AG04450 (cell line): ENCODE measurements around the gene SUMO1. TPM values are rescaled to one million over a fixed set of nuclear protein-coding genes. Genes with fewer than 3 reads are reported as not detected.

Source experiments
- CTCF ChIA-PET: fragments of 300-600, 350-600 bp; formaldehyde crosslinking; extraction: SDS; loops from one replicate; lab custom pipeline; 2022; ENCODE audit warnings: antibody characterized with exemption, inconsistent platforms; lab: Charles Lee
- POLR2A ChIA-PET: fragments of 350-600 bp; formaldehyde crosslinking; extraction: SDS; loops from one replicate; lab custom pipeline; 2021; ENCODE audit warnings: antibody characterized with exemption, inconsistent platforms; lab: Yijun Ruan, JAX
- DNase-seq: peaks from one replicate; pipeline ENCODE4 v3.0.0-alpha.2; 2011; ENCODE audit warnings: low read depth, low spot score
- H3K27ac ChIP-seq: one replicate; pipeline ENCODE4 v1.5.1; 2012; ENCODE audit warnings: low read depth, low read length, control low read depth
- H3K27me3 ChIP-seq: one replicate; pipeline ENCODE4 v1.6.0; 2012; ENCODE audit warnings: low read length; ENCODE audit not compliant: control insufficient read depth, insufficient read depth
- H3K4me3 ChIP-seq: 2 replicates; pipeline ENCODE4 v1.5.1; 2011; ENCODE audit warnings: mild to moderate bottlenecking, low read depth, low read length, control low read depth
- H3K9me3 ChIP-seq: 2 replicates; pipeline ENCODE4 v1.5.1; 2012; ENCODE audit warnings: low read length; ENCODE audit not compliant: control insufficient read depth, insufficient read depth
- polyA plus RNA-seq: library from polyadenylated mRNA; depleted of rRNA; stranded (reverse); fragments of >200 nt; gene quantifications from 2 replicates; pipeline ENCODE4 v1.2.3, GENCODE V29; 2011
- TF ChIP-seq, protein P1 (sequence below): IDR thresholded peaks from 2 replicates; pipeline ENCODE4 v1.5.1; 2011; ENCODE audit warnings: low read depth, low read length, control low read depth, inconsistent platforms

Gene SUMO1
- polyA plus RNA-seq, 1 experiment = 192 TPM

DNA sequence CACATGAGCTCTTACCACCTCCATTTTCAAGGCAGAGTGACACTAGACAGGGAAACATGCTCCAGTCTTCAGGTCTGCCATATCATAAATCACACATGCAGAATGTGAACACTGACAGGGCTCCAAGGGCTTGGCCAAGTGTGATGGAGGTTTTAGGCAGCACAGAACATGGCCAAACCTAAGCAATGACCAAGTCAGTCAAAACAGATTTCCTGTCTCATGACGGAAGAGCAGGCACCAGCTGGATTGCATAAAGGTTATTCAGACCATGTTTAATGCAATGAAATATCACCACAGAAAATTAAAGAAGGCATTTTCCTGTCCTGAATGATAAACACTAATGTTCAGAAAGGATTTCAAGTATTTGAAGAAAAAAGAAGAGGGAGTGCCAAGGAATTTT is 72.5 kb downstream of the SUMO1 start:
- TF ChIP-seq, protein P1, sequence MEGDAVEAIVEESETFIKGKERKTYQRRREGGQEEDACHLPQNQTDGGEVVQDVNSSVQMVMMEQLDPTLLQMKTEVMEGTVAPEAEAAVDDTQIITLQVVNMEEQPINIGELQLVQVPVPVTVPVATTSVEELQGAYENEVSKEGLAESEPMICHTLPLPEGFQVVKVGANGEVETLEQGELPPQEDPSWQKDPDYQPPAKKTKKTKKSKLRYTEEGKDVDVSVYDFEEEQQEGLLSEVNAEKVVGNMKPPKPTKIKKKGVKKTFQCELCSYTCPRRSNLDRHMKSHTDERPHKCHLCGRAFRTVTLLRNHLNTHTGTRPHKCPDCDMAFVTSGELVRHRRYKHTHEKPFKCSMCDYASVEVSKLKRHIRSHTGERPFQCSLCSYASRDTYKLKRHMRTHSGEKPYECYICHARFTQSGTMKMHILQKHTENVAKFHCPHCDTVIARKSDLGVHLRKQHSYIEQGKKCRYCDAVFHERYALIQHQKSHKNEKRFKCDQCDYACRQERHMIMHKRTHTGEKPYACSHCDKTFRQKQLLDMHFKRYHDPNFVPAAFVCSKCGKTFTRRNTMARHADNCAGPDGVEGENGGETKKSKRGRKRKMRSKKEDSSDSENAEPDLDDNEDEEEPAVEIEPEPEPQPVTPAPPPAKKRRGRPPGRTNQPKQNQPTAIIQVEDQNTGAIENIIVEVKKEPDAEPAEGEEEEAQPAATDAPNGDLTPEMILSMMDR = no peak
- H3K27me3 ChIP-seq = no peaks in the 10 kb centered on the region
- DNase-seq = no peak
- ChIA-PET POLR2A (interaction anchor here (1.2 kb wide), 1 partner anchor 30 kb away, joined by 4 read pairs; no protein-coding TSS in a partner anchor), CTCF (interaction anchor here (0.6 to 1.5 kb wide), 5 partner anchors 9 to 131 kb away, joined by 3 to 5 read pairs (median 3); no protein-coding TSS in a partner anchor)
- H3K4me3 ChIP-seq = no peak overlapping the region
- no peak overlapping the region for H3K27ac ChIP-seq
- H3K9me3 ChIP-seq = no peaks in the 10 kb centered on the region

DNA sequence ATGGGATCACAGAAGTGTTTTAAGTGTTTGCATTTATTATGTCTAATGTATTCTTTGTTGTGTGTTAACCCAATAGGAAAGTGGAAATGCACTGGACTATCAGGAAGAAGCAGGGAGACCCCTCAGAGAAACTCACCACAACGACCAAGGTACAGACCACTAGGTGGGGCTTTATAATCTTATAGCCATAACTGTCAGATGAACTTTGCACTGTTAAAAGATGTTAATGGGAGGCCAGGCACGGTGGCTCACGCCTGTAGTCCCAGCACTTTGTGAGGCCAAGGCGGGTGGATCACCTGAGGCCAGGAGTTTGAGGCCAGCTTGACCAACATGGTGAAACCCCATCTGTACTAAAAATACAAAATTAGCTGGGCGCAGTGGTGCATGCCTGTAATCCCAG is 73.2 kb downstream of the SUMO1 start:
- Histone ChIP-seq H3K27me3 (no peaks in the 10 kb centered on the region), H3K9me3 (no peaks in the 10 kb centered on the region), H3K27ac (no peak overlapping the region), H3K4me3 (no peak overlapping the region)
- TF ChIP-seq, protein P1 = no peak
- ChIA-PET POLR2A (interaction anchor here (0.6 to 1.2 kb wide), 3 partner anchors 11 to 30 kb away, joined by 3 to 4 read pairs (median 3); no protein-coding TSS in a partner anchor), CTCF (interaction anchor here (0.6 to 1.5 kb wide), 5 partner anchors 10 to 130 kb away, joined by 3 to 5 read pairs (median 3); no protein-coding TSS in a partner anchor)
- no peak for DNase-seq

DNA sequence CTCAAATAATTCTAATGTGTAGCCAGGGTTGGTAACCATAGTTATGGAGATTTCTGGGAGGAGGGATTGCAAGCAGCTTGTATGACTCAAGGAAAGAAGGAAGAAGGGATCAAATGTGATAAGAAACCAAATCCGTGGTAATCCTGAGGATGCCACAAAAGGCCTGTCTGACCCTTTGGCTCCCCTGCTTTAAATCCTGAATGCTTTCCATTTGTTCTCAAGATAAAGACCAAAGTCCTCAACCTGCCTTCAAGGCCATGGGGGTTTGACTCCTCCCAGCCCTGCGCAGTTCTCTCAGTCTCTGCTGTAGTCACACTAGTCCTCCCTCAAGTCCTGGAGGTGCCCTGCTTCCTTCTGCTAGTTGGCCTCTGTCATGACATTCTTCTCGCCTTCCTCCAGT is 74.0 kb downstream of the SUMO1 start:
- TF ChIP-seq, protein P1 = no peak
- ChIA-PET CTCF (interaction anchor here (1.3 to 1.6 kb wide), 2 partner anchors 15 to 61 kb away, joined by 4 to 6 read pairs; no protein-coding TSS in a partner anchor), POLR2A (interaction anchor here (0.6 to 0.9 kb wide), 3 partner anchors 10 to 29 kb away, joined by 3 to 4 read pairs (median 3); no protein-coding TSS in a partner anchor)
- Histone ChIP-seq H3K27ac (no peak overlapping the region), H3K9me3 (no peaks in the 10 kb centered on the region), H3K27me3 (no peaks in the 10 kb centered on the region), H3K4me3 (no peak overlapping the region)
- no peak for DNase-seq

DNA sequence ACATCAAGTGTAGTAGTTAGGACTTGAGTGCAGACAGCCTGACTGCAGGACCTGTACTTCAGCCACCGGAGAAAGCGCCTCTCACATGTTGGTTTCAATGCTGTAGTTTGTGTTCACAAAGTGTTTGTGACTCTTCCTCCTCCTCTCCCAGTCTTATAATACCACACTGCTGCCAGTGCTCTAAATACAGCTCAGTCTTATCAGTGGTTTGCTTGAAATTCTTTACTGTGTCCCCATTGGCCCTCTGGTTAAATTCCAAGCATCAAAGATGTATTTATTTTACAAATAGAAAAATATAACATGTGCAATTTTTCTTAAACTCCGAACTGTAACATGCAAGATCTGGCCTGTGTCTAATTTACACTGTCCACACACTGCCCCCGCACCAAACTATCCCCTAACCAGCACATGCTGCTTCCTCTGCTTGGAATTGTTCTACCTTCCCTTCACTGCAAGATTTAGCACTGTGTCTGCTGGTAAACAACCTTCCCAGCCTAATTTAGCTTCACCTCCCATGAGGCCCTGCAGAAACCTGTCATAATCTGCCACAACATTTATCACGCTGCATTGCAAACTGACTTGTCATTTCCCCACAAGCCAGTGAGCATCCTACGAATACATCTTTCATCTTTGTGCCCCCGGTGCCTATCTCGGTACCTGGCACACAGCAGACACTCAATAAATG is 77.1 kb downstream of the SUMO1 start:
- Histone ChIP-seq H3K9me3 (no peaks in the 10 kb centered on the region), H3K27ac (no peak overlapping the region), H3K27me3 (no peaks in the 10 kb centered on the region), H3K4me3 (no peak overlapping the region)
- POLR2A ChIA-PET = no interaction called here
- DNase-seq = no peak
- CTCF ChIA-PET = interaction anchor here (0.6 kb wide), 1 partner anchor 10 kb away, joined by 3 read pairs; no protein-coding TSS in a partner anchor
- TF ChIP-seq, protein P1 = no peak

DNA sequence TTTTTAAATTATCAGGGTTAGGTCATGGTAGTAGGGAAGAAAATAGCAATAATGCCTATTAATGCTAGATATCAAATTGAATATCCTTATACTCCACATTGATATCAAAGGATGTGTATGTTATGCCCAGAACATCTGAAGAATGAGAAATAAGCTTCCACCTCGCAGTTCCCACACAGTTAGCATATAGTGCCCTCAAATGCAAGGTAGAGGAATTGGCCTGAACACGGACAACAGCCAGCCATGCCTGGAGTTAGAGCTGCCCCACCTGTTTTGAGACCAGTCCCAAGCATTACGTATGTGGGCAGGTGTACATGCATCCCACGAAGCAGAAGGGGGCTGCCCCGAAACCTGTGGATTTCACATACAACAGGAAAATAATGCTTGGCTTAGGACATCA is 79.6 kb downstream of the SUMO1 start:
- Histone ChIP-seq H3K27ac (no peak overlapping the region), H3K9me3 (no peaks in the 10 kb centered on the region), H3K4me3 (no peak overlapping the region), H3K27me3 (no peaks in the 10 kb centered on the region)
- ChIA-PET POLR2A (no interaction called here), CTCF (interaction anchor here (0.8 to 1.2 kb wide), 3 partner anchors 57 to 298 kb away, joined by 3 to 8 read pairs (median 3); no protein-coding TSS in a partner anchor)
- DNase-seq = no peak
- TF ChIP-seq, protein P1 = peak; percentile 44
